ENCODE data around the gene UGT2B17. TPM values are rescaled to one million over a fixed set of nuclear protein-coding genes. Genes with fewer than 3 reads are reported as not detected.
A peak's percentile ranks its signal among the peaks of the same experiment; 100 is the strongest.
"Not testable (repeated sequence)": the region's sequence is repeated elsewhere in the genome, so short reads cannot be mapped to it uniquely, and the experiment has no call there.

Gene UGT2B17
- total RNA-seq, 1 donor from 2014 or later = not detected

DNA sequence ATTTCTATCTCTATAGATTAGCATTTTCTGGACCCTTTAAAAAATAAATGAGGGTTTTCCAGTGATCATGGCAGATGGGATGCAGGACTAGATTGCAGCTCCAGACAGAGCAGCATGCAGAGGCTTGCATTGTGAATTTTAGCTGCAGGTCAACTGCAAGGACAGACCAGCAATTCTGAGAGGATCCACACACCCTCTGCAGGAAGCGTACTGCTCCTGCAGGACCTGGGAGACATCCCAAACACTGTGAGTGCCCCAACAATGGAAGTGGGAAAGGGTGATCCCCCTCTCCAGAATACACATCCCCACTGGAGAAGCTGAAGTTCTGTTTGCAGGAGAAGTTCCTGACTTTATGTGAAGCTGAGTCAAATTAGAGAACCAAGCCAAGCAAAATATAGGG is 7.1 kb downstream of the UGT2B17 start:
- not testable (repeated sequence) for DNase-seq

DNA sequence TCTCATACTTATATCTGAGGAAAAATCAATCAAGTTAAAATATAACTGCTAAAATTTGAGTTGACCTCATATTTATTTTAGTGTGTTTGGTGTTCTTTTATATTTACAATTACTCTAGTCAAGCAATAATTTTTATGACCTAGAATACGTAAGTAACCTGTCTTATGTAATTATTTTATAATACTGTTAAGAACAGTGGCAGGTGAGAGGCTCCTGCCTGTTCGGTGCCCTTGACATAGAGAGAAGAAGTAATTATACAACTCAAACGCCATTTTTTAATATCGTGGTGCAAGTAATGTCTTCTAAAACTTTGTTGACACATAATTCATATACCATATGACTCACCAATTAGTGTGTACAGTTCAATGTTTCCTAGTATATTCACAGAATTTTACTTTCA is 7.6 kb downstream of the UGT2B17 start:
- not testable (repeated sequence) for DNase-seq

DNA sequence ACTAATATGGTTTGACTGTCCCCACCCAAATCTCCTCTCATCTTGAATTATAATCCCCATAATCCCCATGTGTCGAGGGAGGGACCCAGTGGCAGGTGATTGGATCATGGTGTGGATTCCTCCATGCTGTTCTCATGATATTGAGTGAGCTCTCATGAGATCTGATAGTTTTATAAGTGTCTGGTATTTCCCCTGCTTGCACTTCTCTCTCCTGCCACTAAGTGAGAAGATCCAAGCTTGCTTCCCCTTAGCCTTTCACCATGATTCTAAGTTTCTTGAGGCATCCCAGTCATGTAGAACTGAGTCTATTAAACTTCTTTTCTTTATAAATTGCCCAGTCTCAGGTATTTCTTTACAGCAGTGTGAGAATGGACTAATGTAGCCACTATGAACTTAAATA is 9.8 kb downstream of the UGT2B17 start:
- not testable (repeated sequence) for DNase-seq

DNA sequence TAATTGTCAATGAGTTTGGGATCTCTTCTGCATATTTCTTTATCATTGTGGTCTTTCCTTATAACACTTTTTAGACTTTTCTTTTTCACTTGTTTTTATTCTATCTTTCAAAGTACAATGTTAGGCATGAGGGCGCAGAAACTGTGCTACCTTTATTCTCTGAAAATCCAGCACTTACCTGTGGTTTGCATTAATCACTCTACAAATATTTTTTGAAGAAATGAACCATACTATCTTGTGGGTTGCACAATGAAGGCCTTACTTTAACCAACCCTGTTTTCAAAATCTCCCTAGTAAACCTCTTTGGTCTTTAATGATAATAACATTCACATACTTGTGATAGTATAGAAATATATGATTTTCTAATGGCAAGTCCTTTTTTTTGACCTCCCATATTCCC is 11.0 kb downstream of the UGT2B17 start:
- DNase-seq = not testable (repeated sequence)

DNA sequence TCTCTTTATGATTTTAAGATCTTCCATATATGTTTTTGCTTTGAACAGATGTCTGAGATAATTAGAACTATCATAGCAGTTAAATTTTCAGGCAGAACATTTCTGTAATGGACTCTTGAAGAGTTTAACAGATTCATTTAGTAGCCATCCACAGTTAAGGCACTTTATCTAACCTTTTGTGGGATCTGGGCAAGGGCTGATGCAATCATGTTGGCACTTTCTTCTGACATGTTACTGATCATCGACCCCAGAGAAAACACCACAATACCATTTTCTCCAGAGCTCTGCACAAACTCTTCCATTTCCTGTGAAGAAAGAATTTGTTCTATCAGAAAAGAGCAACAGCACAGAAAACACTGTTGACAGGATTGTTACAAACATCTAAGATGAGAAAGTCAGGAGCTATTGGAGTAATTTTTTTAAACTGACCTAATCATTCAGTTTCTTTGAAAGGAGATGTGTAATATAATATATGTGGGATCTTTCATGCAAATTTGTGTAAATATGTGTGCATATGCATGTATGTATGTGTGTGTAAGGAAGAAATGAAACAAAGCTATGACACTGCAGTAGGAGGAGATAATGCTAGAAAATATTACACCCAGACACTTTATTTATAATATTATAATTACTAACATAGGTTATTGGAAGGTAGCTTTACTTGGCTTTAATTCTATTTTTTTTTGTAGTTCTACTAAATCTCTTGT is 15.6 kb downstream of the UGT2B17 start:
- not testable (repeated sequence) for DNase-seq

DNA sequence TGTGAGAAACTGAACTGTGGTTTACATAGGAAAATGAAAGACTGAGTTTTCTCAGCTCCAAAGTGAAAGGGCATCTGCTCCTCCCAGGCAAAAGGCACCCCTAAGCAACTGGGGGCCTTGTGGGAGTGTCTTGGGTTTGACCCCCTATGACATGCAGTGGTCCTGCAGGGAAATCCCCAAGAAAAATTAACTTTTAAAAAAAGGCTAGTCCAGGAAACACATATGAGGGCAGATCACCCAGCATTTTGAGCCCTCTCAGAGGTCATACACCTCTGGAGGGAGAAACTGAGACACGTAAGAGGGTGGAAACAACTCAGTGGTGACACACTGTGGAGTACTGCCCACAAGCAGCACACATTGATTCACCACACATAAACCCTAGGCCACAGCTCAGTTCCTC is 22.3 kb downstream of the UGT2B17 start:
- not testable (repeated sequence) for DNase-seq

DNA sequence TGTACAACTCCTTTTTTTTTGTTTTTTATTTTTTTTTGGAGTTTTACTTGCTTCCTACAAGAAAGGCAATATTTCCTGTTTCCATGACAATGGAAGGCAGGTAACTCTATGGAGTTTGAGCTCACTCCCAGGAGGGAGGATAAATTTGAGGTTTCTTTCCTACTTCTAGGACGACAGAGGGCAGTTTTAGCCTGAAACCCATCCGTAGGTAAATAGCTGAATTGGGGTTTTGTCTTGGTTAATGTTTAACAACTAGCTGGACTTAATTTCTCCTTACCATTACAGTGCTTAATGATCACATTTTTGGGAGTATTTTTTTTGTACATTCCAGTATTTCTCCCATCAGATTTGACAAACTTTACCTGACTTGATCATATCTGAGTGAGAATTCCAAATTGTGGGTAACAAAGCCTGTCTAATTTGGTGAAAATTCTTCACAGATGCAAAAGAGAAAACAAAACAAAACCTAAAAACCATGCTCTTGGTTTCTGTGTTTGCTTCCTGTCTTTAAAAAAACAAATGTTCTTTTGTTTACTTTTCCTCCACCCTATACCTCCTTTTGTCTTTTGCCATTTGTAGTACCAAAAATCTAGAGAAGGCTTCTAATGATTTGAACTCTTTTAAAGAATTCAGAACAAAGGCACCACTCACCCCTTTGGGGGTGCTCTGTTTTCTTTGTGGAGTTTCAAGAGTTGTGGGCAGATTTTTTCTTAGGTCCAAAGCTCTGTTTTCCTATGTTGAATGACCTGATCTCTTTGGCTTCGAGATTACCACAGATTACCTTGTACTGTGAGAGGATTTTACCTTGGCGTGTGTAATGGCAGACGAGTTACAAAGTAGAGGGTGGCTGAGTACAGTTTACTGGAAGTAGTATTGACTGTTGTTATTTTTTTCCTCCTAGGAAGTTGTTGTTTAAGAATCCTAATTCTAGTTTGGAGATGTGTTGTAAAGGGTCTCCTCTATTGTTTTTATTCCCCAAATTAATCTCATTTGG is 23.0 kb downstream of the UGT2B17 start:
- DNase-seq = not testable (repeated sequence)

DNA sequence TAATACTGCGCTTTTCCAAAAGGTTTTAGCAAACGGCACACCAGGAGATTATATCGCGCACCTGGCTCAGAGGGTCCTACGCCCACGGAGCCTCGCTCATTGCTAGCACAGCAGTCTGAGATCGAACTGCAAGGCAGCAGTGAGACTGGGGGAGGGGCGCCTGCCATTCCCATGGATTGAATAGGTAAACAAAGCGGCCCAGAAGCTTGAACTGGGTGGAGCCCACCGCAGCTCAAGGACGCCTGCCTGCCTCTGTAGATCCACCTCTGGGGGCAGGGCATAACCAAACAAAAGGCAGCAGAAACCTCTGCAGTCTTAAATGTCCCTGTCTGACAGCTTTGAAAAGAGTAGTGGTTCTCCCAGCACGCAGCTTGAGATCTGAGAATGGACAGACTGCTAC is 33.4 kb downstream of the UGT2B17 start:
- DNase-seq = not testable (repeated sequence)

DNA sequence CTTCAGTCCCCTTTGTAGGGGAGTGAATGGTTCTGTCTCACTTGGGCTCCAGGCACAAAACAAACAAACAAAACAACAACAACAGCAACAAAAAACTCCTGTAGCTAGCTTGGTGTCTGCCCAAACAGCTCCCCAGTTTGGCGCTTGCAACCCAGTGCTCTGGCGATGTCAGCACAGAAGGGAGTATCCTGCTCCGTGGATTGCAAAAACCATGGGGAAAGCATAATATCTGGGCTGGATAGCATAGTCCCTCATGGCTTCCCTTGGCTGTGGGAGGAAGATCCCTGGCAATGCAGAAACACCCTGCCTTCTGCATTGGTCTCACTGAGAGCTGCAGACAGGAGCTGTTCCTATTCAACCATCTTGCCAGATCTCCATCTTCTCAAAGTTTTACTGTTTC is 39.7 kb downstream of the UGT2B17 start:
- DNase-seq = no peak

DNA sequence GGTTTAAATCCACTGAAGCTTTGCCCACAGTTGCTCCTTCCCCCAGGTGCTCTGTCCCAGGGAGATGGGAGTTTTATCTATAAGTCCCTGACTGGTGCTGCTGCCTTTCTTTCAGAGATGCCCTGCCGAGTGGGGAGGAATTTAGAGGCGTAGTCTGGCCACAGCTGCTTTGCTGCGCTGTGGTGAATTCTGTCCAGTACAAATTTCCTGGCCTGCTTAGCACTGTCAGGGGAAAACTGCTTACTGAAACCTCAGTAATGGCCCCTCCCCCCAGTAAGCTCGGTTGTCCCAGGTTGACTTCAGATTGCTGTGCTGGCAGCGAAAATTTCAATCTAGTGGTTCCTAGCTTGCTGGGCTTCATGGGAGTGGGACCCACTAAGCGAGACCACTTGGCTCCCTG is 40.1 kb downstream of the UGT2B17 start:
- DNase-seq = no peak

DNA sequence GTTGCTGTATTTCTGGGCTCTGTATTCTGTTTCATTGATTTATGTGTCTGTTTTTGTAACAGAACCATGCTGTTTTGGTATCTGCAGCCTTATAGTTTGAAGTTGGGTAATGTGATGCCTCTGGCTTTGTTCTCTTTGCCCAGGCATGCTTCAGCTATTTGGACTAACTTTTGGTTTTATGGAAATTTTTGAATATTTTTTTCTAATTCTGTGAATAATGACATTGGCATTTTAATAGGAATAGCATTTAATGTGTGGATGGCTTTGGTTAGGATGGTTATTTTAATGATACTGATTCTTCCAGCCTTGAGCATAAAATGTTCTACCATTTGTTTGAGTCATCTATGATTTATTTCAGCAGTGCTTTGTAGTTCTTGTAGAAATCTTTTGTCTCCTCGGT is 53.9 kb downstream of the UGT2B17 start:
- not testable (repeated sequence) for DNase-seq

DNA sequence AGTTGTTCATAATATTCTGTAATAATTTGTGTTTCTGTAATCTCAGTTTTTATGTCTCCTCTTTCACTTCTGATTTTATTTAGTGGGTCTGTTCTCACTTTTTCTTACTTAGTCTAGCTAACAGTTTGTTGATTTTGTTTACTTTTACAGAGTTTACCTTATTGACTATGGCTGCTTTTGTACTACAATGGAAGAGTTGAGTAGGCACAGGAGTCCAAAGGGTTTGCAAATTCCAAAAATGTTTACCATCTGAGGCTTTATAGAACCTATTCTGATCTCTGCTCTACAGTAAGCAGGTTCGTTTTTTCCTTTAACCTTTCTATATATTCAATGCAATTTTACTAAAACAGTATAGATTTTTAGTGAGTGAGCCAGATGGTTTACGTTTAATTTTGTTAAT is 55.1 kb downstream of the UGT2B17 start:
- no peak for DNase-seq

DNA sequence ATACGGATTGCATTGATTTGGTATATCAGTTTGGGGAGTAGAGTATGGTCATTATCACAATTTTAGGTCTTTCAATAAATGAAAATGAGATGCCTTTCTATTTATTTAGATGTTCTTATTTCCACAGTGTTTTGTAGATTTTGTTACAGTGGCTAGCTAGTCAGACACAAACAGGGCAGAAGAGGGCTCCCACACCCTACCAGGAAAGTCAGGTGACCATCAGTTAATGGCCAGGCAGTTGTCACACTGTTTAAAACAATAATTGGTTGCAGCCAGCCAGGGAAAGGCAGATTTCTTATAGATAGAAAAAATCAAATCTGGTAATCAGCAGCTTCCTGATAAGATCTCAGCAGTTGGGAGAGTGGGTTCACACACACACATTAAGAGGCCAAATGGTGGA is 57.2 kb downstream of the UGT2B17 start:
- no peak for DNase-seq

DNA sequence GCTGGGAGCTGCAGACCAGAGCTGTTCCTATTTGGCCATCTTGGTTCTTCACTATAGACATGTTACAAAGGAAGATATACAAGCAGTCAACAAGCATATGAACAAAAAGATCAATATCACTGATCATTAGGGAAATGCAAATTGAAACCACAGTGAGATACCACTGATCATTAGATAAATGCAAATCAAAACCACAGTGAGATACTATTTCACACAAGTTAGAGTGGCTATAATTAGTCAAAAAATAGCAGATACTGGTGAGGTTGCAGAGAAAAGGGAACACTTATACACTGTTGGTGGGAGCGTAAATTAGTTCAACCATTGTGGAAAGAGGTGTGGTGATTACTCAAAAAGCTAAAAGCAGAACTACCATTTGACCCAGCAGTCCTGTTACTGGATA is 70.7 kb downstream of the UGT2B17 start:
- DNase-seq = not testable (repeated sequence)

DNA sequence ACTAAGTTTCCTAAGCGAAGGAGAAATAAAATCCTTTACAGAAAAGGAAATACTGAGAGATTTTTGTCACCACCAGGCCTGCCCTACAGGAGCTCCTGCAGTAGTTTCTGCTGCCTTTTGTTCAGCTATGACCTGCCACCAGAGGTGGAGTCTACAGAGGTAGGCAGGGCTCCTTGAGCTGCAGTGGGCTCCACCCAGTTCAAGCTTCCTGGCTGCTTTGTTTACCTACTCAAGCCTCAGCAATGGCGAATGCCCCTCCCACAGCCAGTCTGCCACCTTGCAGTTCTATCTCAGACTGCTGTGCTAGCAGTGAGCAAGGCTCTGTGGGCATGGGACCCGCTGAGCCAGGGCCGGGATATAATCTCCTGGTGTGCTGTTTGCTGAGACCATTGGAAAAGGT is 71.3 kb downstream of the UGT2B17 start:
- DNase-seq = not testable (repeated sequence)

DNA sequence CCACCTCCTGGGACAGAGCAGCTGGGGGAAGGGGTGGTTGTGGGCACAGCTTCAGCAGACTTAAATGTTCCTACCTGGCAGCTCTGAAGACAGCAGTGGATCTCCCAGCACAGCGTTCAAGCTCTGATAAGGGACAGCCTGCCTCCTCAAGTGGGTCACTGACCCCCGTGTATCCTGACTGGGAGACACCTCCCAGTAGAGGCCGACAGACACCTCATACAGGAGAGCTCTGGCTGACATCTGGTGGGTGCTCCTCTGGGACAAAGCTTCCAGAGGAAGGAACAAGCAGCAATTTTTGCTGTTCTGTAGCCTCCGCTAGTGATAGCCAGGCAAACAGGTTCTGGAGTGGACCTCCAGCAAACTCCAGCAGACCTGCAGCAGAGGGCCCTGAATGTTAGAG is 72.7 kb downstream of the UGT2B17 start:
- not testable (repeated sequence) for DNase-seq

DNA sequence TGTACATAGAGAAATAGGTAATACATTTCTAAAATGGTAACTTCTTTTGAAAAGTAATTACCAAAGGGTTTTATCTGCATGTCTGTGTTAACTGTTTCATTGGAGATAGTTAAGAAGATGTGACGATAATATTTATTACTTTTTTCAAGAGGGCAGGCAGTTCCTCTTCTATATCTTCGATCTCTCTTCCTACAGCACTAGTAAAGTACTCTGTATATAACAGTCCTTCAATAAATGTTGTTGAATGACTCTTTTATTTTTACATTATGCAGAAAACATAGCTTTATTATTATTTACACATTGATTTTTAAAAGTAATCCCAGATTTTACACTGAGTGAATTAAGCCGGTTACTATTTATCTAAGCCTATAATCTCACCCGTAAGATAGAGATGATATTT is 77.1 kb downstream of the UGT2B17 start:
- DNase-seq = no peak

DNA sequence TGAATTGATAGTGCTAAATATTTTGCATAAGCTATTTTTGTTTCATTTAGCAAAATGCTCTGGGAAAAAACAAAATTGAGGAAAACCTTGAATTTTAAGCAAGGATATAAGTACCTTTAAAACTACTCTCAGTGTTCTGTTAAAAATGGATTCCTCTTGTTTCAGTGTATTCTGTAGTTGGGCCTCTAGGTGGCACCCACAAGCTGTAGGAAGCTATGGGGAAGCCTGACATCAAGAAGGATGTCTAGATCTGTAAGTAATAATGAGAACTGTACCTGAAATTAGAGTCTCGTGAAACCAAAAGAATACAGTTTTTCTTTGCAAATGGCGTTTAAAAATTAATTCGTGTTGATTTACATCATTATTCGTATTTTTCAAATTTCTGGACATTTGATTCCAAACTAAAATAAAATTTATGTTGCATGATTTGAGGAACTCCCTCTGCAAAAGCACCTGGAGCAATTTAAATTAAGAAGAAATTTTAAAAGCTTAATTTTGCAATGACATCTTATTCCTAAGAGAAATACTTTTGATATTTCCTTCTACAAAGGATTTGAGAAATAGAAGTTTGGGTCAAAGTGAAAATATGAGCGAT is 77.6 kb downstream of the UGT2B17 start:
- peak; percentile 22 for DNase-seq

DNA sequence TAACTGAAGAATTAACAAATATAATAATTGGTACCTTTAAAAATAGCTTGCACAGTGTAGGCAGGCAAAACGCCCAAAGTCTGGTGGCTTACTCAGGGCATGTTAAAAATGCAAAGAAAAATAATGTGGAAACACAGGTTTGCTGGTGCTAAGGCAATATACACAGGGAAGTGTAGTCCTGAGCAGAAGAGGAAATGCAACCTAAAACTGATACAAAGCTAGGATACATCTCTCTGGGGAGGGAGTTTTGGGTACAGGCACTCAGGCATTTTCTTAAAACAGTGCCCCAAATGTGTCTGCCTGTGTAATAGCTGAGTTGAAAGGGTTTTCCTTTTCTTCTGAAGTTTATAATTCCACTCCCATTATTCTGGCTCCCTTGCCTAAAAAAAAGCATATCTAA is 81.4 kb downstream of the UGT2B17 start:
- no peak for DNase-seq

DNA sequence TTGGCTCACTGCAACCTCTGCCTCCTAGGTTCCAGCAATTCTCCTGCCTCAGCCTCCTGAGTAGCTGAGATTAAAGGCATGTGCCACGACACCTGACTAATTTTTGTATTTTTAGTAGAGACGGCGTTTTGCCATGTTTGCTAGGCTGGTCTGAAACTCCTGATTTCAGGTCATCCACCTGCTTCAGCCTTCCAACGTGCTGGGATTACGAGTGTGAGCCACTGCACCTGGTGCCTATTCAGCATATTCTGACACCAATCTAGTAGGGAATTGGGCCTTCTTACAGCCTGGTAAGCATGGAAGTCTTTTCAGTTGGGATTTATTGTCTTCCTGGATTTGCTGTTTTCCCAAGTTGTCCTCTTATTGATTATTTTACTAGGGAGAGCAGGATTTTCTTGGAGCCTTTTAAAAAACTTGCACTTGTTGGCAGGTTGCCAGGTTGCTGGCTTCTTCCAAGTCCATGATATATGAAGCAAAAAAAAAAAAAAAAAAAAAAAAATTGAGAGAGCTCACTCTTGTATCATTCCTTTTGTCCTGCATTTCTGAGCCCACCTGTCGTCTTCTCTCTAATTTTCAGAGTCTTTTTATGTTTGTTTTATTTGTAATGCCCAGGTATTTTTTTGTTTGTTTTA is 85.2 kb downstream of the UGT2B17 start:
- DNase-seq = no peak

DNA sequence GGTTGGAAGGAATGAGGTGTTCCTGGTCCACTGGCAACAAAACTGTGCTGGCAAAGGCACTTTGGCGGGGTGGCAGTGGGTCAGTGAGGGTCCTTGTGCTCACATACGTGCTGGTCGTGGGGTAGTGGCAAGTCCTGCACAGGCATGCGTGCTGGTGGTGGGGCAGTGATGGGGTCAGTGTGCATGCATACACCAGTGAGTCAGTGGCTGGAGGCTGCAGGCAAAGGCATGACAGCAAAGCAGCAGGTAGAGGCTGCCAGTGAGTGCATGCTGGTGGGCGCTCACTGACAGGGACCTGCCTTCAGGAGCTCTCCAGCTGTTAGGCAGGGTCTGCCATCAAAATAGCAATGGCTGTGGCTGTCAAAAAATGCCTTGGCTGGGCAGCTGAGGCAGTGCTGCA is 86.8 kb downstream of the UGT2B17 start:
- DNase-seq = no peak

Data from skin of body (tissue), 2 donors.